ENCODE measurements around the gene HERC2. TPM values are rescaled to one million over a fixed set of nuclear protein-coding genes. Genes with fewer than 3 reads are reported as not detected.

Gene HERC2
- total and polyA plus RNA-seq, 4 donors, result 14.6 to 45.4 (median 26.6) TPM

GRCh38 chr15:28271697-28272260 lies 50.2 kb downstream of the HERC2 start (continued):
- no peak for TF ChIP-seq REST (IDR thresholded peaks at IDR 0.05)

- Histone ChIP-seq H3K9me3 (ENCODE audit: control insufficient read depth in 4 of 4, low read length in 3 of 4) (no peaks in the 10 kb centered on the region), H3K4me3 (ENCODE audit: low read depth in 1 of 3, low read length in 3 of 3) (no peak overlapping the region), H3K27ac (ENCODE audit: low read depth in 1 of 2, low read length in 2 of 2) (no peak overlapping the region), H3K27me3 (ENCODE audit: control insufficient read depth in 4 of 4, insufficient read depth in 4 of 4, low read length in 3 of 4) (no peaks in the 10 kb centered on the region), H3K36me3 (ENCODE audit: control insufficient read depth in 4 of 4, insufficient read depth in 3 of 4, low read depth in 1 of 4, low read length in 3 of 4) (peaks cover 2 to 55% (median 46%) of the 10 kb centered on the region in 4 donors), H3K9ac (ENCODE audit: low read depth in 1 of 2, low read length in 2 of 2) (no peak overlapping the region), H3K4me1 (ENCODE audit: control insufficient read depth in 4 of 4, insufficient read depth in 4 of 4, low read length in 3 of 4) (no peaks in the 10 kb centered on the region)
- DNase-seq (ENCODE audit: low spot score), result no peak
- TF ChIP-seq YY1 (IDR thresholded peaks at IDR 0.05) (no peak), JUND (IDR thresholded peaks at IDR 0.05) (no peak), FOXA2 (IDR thresholded peaks at IDR 0.05) (no peak), HNF4A (conservative IDR thresholded peaks at IDR 0.05) (no peak), HNF4G (IDR thresholded peaks at IDR 0.05) (no peak), ATF3 (IDR thresholded peaks at IDR 0.05) (no peak), FOXA1 (IDR thresholded peaks at IDR 0.05) (no peak), NR2F2 (IDR thresholded peaks at IDR 0.05) (no peak), CTCF (IDR thresholded peaks at IDR 0.05; ENCODE audit: low read depth, low read length, missing input control) (no peak), SP1 (IDR thresholded peaks at IDR 0.05) (no peak), RAD21 (IDR thresholded peaks at IDR 0.05) (no peak), ZBTB33 (IDR thresholded peaks at IDR 0.05) (no peak)
- WGBS, result 92% methylated on average over 8 of the region's 8 CpGs
Observed at GRCh38 chr15:28269097-28269496, 52.9 kb downstream of the HERC2 start.

GRCh38 chr15:28267727-28268126 lies 54.3 kb downstream of the HERC2 start:
- no peaks in the 10 kb centered on the region for H3K4me1 ChIP-seq (ENCODE audit: control insufficient read depth in 4 of 4, insufficient read depth in 4 of 4, low read length in 3 of 4)
- no peak overlapping the region for H3K4me3 ChIP-seq (ENCODE audit: low read depth in 1 of 3, low read length in 3 of 3)
- no peaks in the 10 kb centered on the region for H3K27me3 ChIP-seq (ENCODE audit: control insufficient read depth in 4 of 4, insufficient read depth in 4 of 4, low read length in 3 of 4)
- peaks cover 2 to 58% (median 44%) of the 10 kb centered on the region in 4 donors for H3K36me3 ChIP-seq (ENCODE audit: control insufficient read depth in 4 of 4, insufficient read depth in 3 of 4, low read depth in 1 of 4, low read length in 3 of 4)
- no peak overlapping the region for H3K27ac ChIP-seq (ENCODE audit: low read depth in 1 of 2, low read length in 2 of 2)
- no peaks in the 10 kb centered on the region for H3K9me3 ChIP-seq (ENCODE audit: control insufficient read depth in 4 of 4, low read length in 3 of 4)
- no peak overlapping the region for H3K9ac ChIP-seq (ENCODE audit: low read depth in 1 of 2, low read length in 2 of 2)
- no peak for DNase-seq (ENCODE audit: low spot score)
- TF ChIP-seq ATF3 (IDR thresholded peaks at IDR 0.05), result no peak
- no peak for TF ChIP-seq FOXA1 (IDR thresholded peaks at IDR 0.05)
- no peak for TF ChIP-seq YY1 (IDR thresholded peaks at IDR 0.05)
- TF ChIP-seq RAD21 (IDR thresholded peaks at IDR 0.05), result no peak
- no peak for TF ChIP-seq GABPA (IDR thresholded peaks at IDR 0.05 in 1 of 2, conservative IDR thresholded peaks at IDR 0.05 in 1 of 2)
- TF ChIP-seq MAX (IDR thresholded peaks at IDR 0.05), result no peak
- no peak for TF ChIP-seq RXRA (IDR thresholded peaks at IDR 0.05)
- no peak for TF ChIP-seq ZBTB33 (IDR thresholded peaks at IDR 0.05)
- TF ChIP-seq CTCF (IDR thresholded peaks at IDR 0.05; ENCODE audit: low read depth, low read length, missing input control), result no peak
